NT2/D1 (cell line): Measurements from ENCODE around the gene NPM3.

ENCODE experiments used
- DNase-seq: peaks from one replicate; pipeline ENCODE4 v3.0.0-alpha.2; 2011; ENCODE audit warnings: low read depth, low spot score
- H3K27me3 ChIP-seq: 2 replicates; pipeline ENCODE4 v1.6.0; 2011; ENCODE audit warnings: mild to moderate bottlenecking; ENCODE audit not compliant: insufficient read length, insufficient read depth
- H3K36me3 ChIP-seq: 2 replicates; pipeline ENCODE4 v1.6.1; 2011; ENCODE audit warnings: mild to moderate bottlenecking, low read length, mixed read lengths; ENCODE audit not compliant: insufficient read depth, insufficient read length
- H3K4me1 ChIP-seq: 2 replicates; pipeline ENCODE4 v1.5.1; 2011; ENCODE audit not compliant: insufficient read depth, insufficient read length
- H3K4me3 ChIP-seq: 2 replicates; pipeline ENCODE4 v1.5.1; 2011; ENCODE audit warnings: low read depth; ENCODE audit not compliant: insufficient read length
- H3K9ac ChIP-seq: 2 replicates; pipeline ENCODE4 v1.6.0; 2011; ENCODE audit warnings: low read depth; ENCODE audit not compliant: insufficient read length
- H3K9me3 ChIP-seq: 2 replicates; pipeline ENCODE4 v1.5.1; 2011; ENCODE audit warnings: mild to moderate bottlenecking, low read length; ENCODE audit not compliant: insufficient read depth
- SUZ12 ChIP-seq: IDR thresholded peaks from 2 replicates; pipeline ENCODE4 v1.6.1; 2011; ENCODE audit not compliant: insufficient read length, insufficient read depth; ENCODE audit errors: extremely low read depth
- YY1 ChIP-seq: IDR thresholded peaks from 2 replicates; pipeline ENCODE4 v1.6.1; 2011; ENCODE audit not compliant: insufficient read length, insufficient read depth
- ZNF274 ChIP-seq: IDR thresholded peaks from 2 replicates; pipeline ENCODE4 v1.6.1; 2011; ENCODE audit warnings: mild to moderate bottlenecking, low read depth, low read length

Gene NPM3

DNA sequence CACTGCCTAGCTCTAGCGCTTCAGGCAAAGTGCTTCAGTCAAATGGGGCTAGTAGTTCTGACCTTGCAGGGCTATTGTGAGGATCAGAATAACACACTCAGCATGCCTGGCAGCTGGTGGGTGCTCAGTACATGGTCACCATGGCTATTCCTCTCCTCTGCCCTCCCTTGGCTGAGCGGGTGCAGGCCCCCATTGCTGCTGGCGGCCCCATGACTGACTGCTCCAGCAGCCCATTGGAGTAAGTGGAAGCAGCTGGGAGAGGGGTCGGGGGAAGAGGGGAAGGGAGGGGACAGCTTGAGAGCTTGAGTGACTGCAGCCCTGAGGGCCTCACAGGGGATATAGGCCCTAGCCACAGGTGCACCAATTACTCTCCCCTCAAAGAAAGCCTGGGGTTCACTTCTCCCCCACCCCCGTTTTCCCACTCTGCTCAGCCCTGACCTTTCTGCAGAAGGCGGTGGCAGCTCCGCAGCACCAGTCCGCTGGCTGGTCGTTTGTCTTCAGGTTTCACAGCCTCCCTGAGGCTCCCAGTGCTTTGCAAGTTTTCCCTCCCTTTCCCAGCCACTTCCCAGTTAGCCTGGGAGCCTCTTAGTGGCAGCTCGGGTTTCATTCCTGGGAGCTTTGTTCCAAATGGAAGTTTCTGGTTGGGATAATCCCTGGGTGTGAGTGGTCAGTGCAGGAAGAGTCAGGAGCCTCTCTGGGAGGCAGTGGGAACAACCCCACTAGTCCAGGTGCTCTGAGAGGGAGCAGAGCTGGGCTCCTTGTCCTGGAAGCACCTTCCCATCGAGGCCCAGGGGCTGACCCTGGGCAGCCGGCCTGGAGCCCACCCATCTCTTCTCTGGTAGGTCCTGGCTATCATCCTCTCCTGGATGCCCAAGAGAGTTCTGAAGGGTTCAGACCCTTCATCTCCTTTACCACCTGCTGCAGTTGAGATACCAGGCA is 23.7 kb downstream of the NPM3 start:
- no peak for DNase-seq

GRCh38 chr10:101758858-101759257 is 24.4 kb downstream of the NPM3 start:
- Histone ChIP-seq H3K27me3 (no peaks in the 10 kb centered on the region), H3K36me3 (no peaks in the 10 kb centered on the region), H3K4me3 (no peak overlapping the region), H3K4me1 (peaks cover 4% of the 10 kb centered on the region), H3K9me3 (no peaks in the 10 kb centered on the region), H3K9ac (no peak overlapping the region)
- no peak for TF ChIP-seq YY1
- TF ChIP-seq ZNF274 = no peak
- no peak for TF ChIP-seq SUZ12
- no peak for DNase-seq

More for the DNA sequence above, 23.7 kb downstream of the NPM3 start:
- Histone ChIP-seq H3K36me3 (no peaks in the 10 kb centered on the region), H3K27me3 (peaks cover under 1% of the 10 kb centered on the region), H3K4me1 (peaks cover 4% of the 10 kb centered on the region), H3K9ac (no peak overlapping the region), H3K4me3 (no peak overlapping the region), H3K9me3 (no peaks in the 10 kb centered on the region)
- TF ChIP-seq SUZ12 = no peak
- no peak for TF ChIP-seq ZNF274
- TF ChIP-seq YY1 = no peak

- no peaks in the 10 kb centered on the region for H3K36me3 ChIP-seq
- H3K4me1 ChIP-seq = peaks cover 10% of the 10 kb centered on the region
- no peak for TF ChIP-seq ZNF274
- no peak for TF ChIP-seq YY1
- TF ChIP-seq SUZ12 = no peak
- DNase-seq = no peak
- no peaks in the 10 kb centered on the region for H3K9me3 ChIP-seq
- no peak overlapping the region for H3K9ac ChIP-seq
- H3K4me3 ChIP-seq = no peak overlapping the region
- no peaks in the 10 kb centered on the region for H3K27me3 ChIP-seq
Measured at GRCh38 chr10:101752241-101752640, 31.0 kb downstream of the NPM3 start.

- TF ChIP-seq SUZ12 (no peak), ZNF274 (no peak), YY1 (no peak)
- peak; percentile 30 for DNase-seq
- Histone ChIP-seq H3K27me3 (no peaks in the 10 kb centered on the region), H3K36me3 (no peaks in the 10 kb centered on the region), H3K4me1 (peaks cover 10% of the 10 kb centered on the region), H3K9ac (no peak overlapping the region), H3K4me3 (no peak overlapping the region), H3K9me3 (no peaks in the 10 kb centered on the region)
Measured at GRCh38 chr10:101749047-101750016, 33.9 kb downstream of the NPM3 start.

- no peaks in the 10 kb centered on the region for H3K9me3 ChIP-seq
- no peaks in the 10 kb centered on the region for H3K36me3 ChIP-seq
- peaks cover 10% of the 10 kb centered on the region for H3K4me1 ChIP-seq
- no peak for DNase-seq
- no peak overlapping the region for H3K9ac ChIP-seq
- H3K4me3 ChIP-seq = no peak overlapping the region
- no peaks in the 10 kb centered on the region for H3K27me3 ChIP-seq
- no peak for TF ChIP-seq SUZ12
- no peak for TF ChIP-seq ZNF274
- no peak for TF ChIP-seq YY1
Measured at GRCh38 chr10:101748496-101748895, 34.8 kb downstream of the NPM3 start.

GRCh38 chr10:101745074-101745696 is 38.1 kb downstream of the NPM3 start:
- DNase-seq = no peak
- Histone ChIP-seq H3K4me3 (no peak overlapping the region), H3K9me3 (no peaks in the 10 kb centered on the region), H3K9ac (no peak overlapping the region), H3K4me1 (peaks cover 10% of the 10 kb centered on the region), H3K36me3 (no peaks in the 10 kb centered on the region), H3K27me3 (no peaks in the 10 kb centered on the region)
- TF ChIP-seq YY1 (no peak), ZNF274 (no peak), SUZ12 (no peak)
